Stomach (tissue), 9 donors: ENCODE measurements around the gene RFC2. TPM values are rescaled to one million over a fixed set of nuclear protein-coding genes. Genes with fewer than 3 reads are reported as not detected.

ENCODE experiments used
- DNase-seq, 2 donors: peaks; one replicate each; pipeline versions ENCODE4 v3.0.0 to v3.0.0-alpha.2; 2013 to 2019
- H3K27ac ChIP-seq, 5 donors: fragments of 200-600 bp in 4 of 5; sonication (generic) in 4 of 5; one replicate each; pipeline ENCODE4 v1.5.1; 2013 to 2019; ENCODE audit warnings: mild to moderate bottlenecking in 1 of 5, moderate library complexity in 1 of 5
- H3K27me3 ChIP-seq, 3 donors: fragments of 200-600 bp; sonication (generic); one replicate each; pipeline ENCODE4 v1.5.1; 2017 to 2019; ENCODE audit warnings: mixed run types in 1 of 3
- H3K36me3 ChIP-seq, 4 donors: fragments of 200-600 bp; sonication (generic); 1 replicate in 3 of 4; 2 replicates in 1 of 4; pipeline ENCODE4 v1.5.1; 2016 to 2019
- H3K4me1 ChIP-seq, 4 donors: fragments of 200-600 bp; sonication (generic); one replicate each; pipeline ENCODE4 v1.5.1; 2016 to 2019
- H3K4me3 ChIP-seq, 4 donors: fragments of 200-600 bp; sonication (generic) in 3 of 4; one replicate each; pipeline ENCODE4 v1.5.1; 2016 to 2019; ENCODE audit warnings: mild to moderate bottlenecking in 1 of 4
- H3K9me3 ChIP-seq, 4 donors: fragments of 200-600 bp; sonication (generic); one replicate each; pipeline ENCODE4 v1.5.1; 2016 to 2019
- CTCF ChIP-seq, 7 experiments: fragments of 450-650 bp in 4 of 7; fragments of 200-600 bp in 3 of 7; sonication (generic) in 3 of 7; IDR thresholded peaks; one replicate each; pipeline ENCODE4 v1.5.1; 2016 to 2019; ENCODE audit warnings: antibody characterized with exemption in 7 of 7, control low read depth in 2 of 7, mild to moderate bottlenecking in 1 of 7
- EP300 ChIP-seq: sonication (generic); formaldehyde crosslinking; IDR thresholded peaks from one replicate; pipeline ENCODE4 v1.6.1; 2017; ENCODE audit warnings: antibody characterized with exemption
- POLR2A ChIP-seq, 4 donors: fragments of 450-650 bp; IDR thresholded peaks; one replicate each; pipeline ENCODE4 v1.6.1; 2016; ENCODE audit warnings: antibody characterized with exemption in 4 of 4, control low read depth in 2 of 4, mild to moderate bottlenecking in 1 of 4, moderate library complexity in 1 of 4
- POLR2AphosphoS5 ChIP-seq, 3 donors: sonication (generic); formaldehyde crosslinking; IDR thresholded peaks; one replicate each; pipeline ENCODE4 v1.6.1; 2016; ENCODE audit warnings: antibody characterized with exemption in 3 of 3
- WGBS, 5 donors: extraction: QIAGEN DNeasy Blood & Tissue Kit in 3 of 5; methylation state at CpG; one replicate each; pipeline versions ENCODE4 v1.1.5 to v1.1.7; 2013 to 2018; 5-methylcytosine and 5-hydroxymethylcytosine counted together
- intact Hi-C: fragments of 100-400 bp; cut with DNase I; formaldehyde crosslinking; loops from one replicate; pipeline ENCODE4 v1.15.1; 2023; ENCODE audit warnings: low total_unique reads
- polyA plus RNA-seq, 3 donors: library from polyadenylated mRNA; stranded (reverse); fragments of 200-250 nt; gene quantifications; one replicate each; pipeline ENCODE4 v1.2.3, GENCODE V29; 2013
- total RNA-seq, 5 donors: library from RNA; depleted of rRNA; stranded (reverse); fragments of >200 nt; gene quantifications; one replicate each; pipeline versions ENCODE4 v1.1.0 to v1.2.3, GENCODE V29; 2014 to 2016
- donor health status: healthy with polysubstance abuse.
- donor health status: Bipolar disorder and iron deficiency.
- donor health status: healthy.

Gene RFC2
- total and polyA plus RNA-seq, 8 donors: 7.7 to 39.1 (median 23.0) TPM

GRCh38 chr7:74289659-74290552, 35.7 kb upstream of the RFC2 start:
- peaks cover 0 to 10% (median 0%) of the 10 kb centered on the region in 3 donors for H3K27me3 ChIP-seq
- intact Hi-C loops: no loop called here
- TF ChIP-seq POLR2A (IDR thresholded peaks at IDR 0.05) (no peak), POLR2AphosphoS5 (IDR thresholded peaks at IDR 0.05) (no peak), EP300 (no peak), CTCF (IDR thresholded peaks at IDR 0.05) (no peak)
- H3K27ac ChIP-seq: peak overlapping the region; percentile 85 to 91 (median 88)
- H3K9me3 ChIP-seq: no peaks in the 10 kb centered on the region
- no peaks in the 10 kb centered on the region for H3K36me3 ChIP-seq
- peak; percentile 50 to 66 for DNase-seq
- H3K4me3 ChIP-seq: peak overlapping the region; percentile 93 to 97 (median 96)
- H3K4me1 ChIP-seq: peaks cover 60 to 75% (median 67%) of the 10 kb centered on the region in 4 donors
- 0 to 2% (median 1%) methylated on average over 28 to 60 of the region's 60 CpGs for WGBS, 5 donors

- intact Hi-C loops: no loop called here
- 0 to 1% (median 1%) methylated on average over 10 to 62 of the region's 67 CpGs for WGBS, 5 donors
These were observed 34.9 kb upstream of the RFC2 start, which contains the start of gene CLIP2 for GRCh38 chr7:74289018-74289658. Gene CLIP2, plus strand, starts transcription at chr7:74289407. Its CDS starts 28,140 bp downstream, at chr7:74317547.

GRCh38 chr7:74288034-74288881, 34.1 kb upstream of the RFC2 start:
- Histone ChIP-seq H3K36me3 (no peaks in the 10 kb centered on the region), H3K4me3 (peak overlapping the region; percentile 93 to 97 (median 96)), H3K27ac (peak overlapping the region; percentile 11 to 91 (median 77)), H3K27me3 (peaks cover 0 to 10% (median 0%) of the 10 kb centered on the region in 3 donors), H3K4me1 (peaks cover 44 to 73% (median 54%) of the 10 kb centered on the region in 4 donors), H3K9me3 (no peaks in the 10 kb centered on the region)
- intact Hi-C loops: no loop called here
- peak in 1 of 2 donors; percentile 72 for DNase-seq
- TF ChIP-seq CTCF (IDR thresholded peaks at IDR 0.05): no peak
- TF ChIP-seq POLR2A (IDR thresholded peaks at IDR 0.05): no peak
- no peak for TF ChIP-seq POLR2AphosphoS5 (IDR thresholded peaks at IDR 0.05)
- TF ChIP-seq EP300: no peak
- 27 to 41% (median 38%) methylated on average over 16 to 20 of the region's 20 CpGs for WGBS, 5 donors

More at GRCh38 chr7:74289018-74289658, 34.9 kb upstream of the RFC2 start, which contains the start of gene CLIP2:
- Histone ChIP-seq H3K9me3 (no peaks in the 10 kb centered on the region), H3K4me3 (peak within 1 kb of the TSS; percentile 93 to 97 (median 96)), H3K36me3 (no peaks in the 10 kb centered on the region), H3K4me1 (peaks cover 53 to 75% (median 63%) of the 10 kb centered on the region in 4 donors), H3K27me3 (peaks cover 0 to 10% (median 0%) of the 10 kb centered on the region in 3 donors), H3K27ac (peak within 1 kb of the TSS; percentile 85 to 91 (median 88))
- peak; percentile 84 to 93 for DNase-seq
- TF ChIP-seq CTCF (IDR thresholded peaks at IDR 0.05): no peak
- TF ChIP-seq POLR2AphosphoS5 (IDR thresholded peaks at IDR 0.05): peak in 2 of 3 donors; percentile 18 to 62
